Endothelial cell of umbilical vein (primary cell): ENCODE measurements around the gene ALK. TPM values are rescaled to one million over a fixed set of nuclear protein-coding genes. Genes with fewer than 3 reads are reported as not detected.

Source experiments
- BruUV-seq: library from RNA; stranded (reverse); fragments of 400-500 nt; replicated peaks from 2 replicates; lab custom pipeline; 2021; lab: Mats Ljungman, UMichigan
- CTCF ChIA-PET: fragments of 300-600, 350-600 bp; sonication (Branson Sonifier 250); formaldehyde crosslinking; loops from one replicate; lab custom pipeline; 2021; ENCODE audit warnings: antibody characterized with exemption, inconsistent platforms; lab: Charles Lee
- POLR2A ChIA-PET: fragments of 300-600, 350-600 bp; sonication (Branson Sonifier 250); formaldehyde crosslinking; loops from one replicate; lab custom pipeline; 2021; ENCODE audit warnings: antibody characterized with exemption, inconsistent platforms; lab: Charles Lee
- DNase-seq: peaks from one replicate; pipeline ENCODE4 v3.0.0-alpha.2; 2011; ENCODE audit warnings: low read depth, low spot score
- FAIRE-seq: peaks from 2 replicates; lab custom pipeline; 2011; peaks lifted over from hg19 to GRCh38; lab: Jason Lieb, UNC
- H2AFZ ChIP-seq: 2 replicates; pipeline ENCODE4 v1.6.0; 2012; ENCODE audit warnings: low read depth, low read length, control low read depth, inconsistent platforms
- H3K27ac ChIP-seq: 2 replicates; pipeline ENCODE4 v1.5.1; 2011; ENCODE audit warnings: low read depth, mild to moderate bottlenecking, control low read depth, low read length, moderate library complexity; ENCODE audit not compliant: insufficient read depth
- H3K27me3 ChIP-seq, 2 experiments: 2 replicates each; pipeline versions ENCODE4 v1.6.0 to v1.6.1; 2011; ENCODE audit warnings: low read length in 2 of 2, mixed read lengths in 1 of 2; ENCODE audit not compliant: control insufficient read depth in 2 of 2, insufficient read depth in 2 of 2
- H3K36me3 ChIP-seq, 2 experiments: 2 replicates in 1 of 2; 3 replicates in 1 of 2; pipeline ENCODE4 v1.5.1; 2011; ENCODE audit warnings: low read length in 2 of 2, mild to moderate bottlenecking in 1 of 2, moderate library complexity in 1 of 2; ENCODE audit not compliant: control insufficient read depth in 2 of 2, insufficient read depth in 2 of 2; ENCODE audit errors: extremely low read depth in 1 of 2
- H3K4me1 ChIP-seq: 3 replicates; pipeline ENCODE4 v1.5.1; 2011; ENCODE audit warnings: mild to moderate bottlenecking, low read length; ENCODE audit not compliant: control insufficient read depth, insufficient read depth; ENCODE audit errors: extremely low read depth
- H3K4me2 ChIP-seq: 2 replicates; pipeline ENCODE4 v1.6.1; 2011; ENCODE audit warnings: low read length, control low read depth, mixed read lengths; ENCODE audit not compliant: insufficient read depth
- H3K4me3 ChIP-seq, 3 experiments: fragments of 200-600 bp in 1 of 3; sonication (generic), shearing (Covaris generic) in 1 of 3; replicated peaks in 1 of 3; 2 replicates each; pipeline ENCODE4 v1.5.1; 2011 to 2016; ENCODE audit warnings: control low read depth in 3 of 3, low read length in 3 of 3, mild to moderate bottlenecking in 2 of 3, inconsistent platforms in 1 of 3, low read depth in 1 of 3, moderate library complexity in 1 of 3; ENCODE audit not compliant: insufficient read depth in 1 of 3
- H3K79me2 ChIP-seq: 2 replicates; pipeline ENCODE4 v1.6.0; 2012; ENCODE audit warnings: low read length, inconsistent platforms; ENCODE audit not compliant: control insufficient read depth, insufficient read depth
- H3K9ac ChIP-seq: replicated peaks from 2 replicates; pipeline ENCODE3; 2011; ENCODE audit warnings: low read length, control low read depth; ENCODE audit not compliant: insufficient read depth; ENCODE audit errors: extremely low read depth
- H3K9me1 ChIP-seq: replicated peaks from 3 replicates; pipeline ENCODE4 v1.6.0; 2011; ENCODE audit warnings: mild to moderate bottlenecking, low read length; ENCODE audit not compliant: control insufficient read depth, insufficient read depth; ENCODE audit errors: extremely low read depth
- H3K9me3 ChIP-seq: replicated peaks from 2 replicates; pipeline ENCODE4 v1.5.1; 2012; ENCODE audit warnings: low read length, inconsistent platforms; ENCODE audit not compliant: control insufficient read depth, insufficient read depth
- H4K20me1 ChIP-seq: replicated peaks from 2 replicates; pipeline ENCODE3; 2011; ENCODE audit warnings: mild to moderate bottlenecking, low read length; ENCODE audit not compliant: control insufficient read depth, insufficient read depth; ENCODE audit errors: extremely low read depth
- CTCF ChIP-seq, 2 donors: IDR thresholded peaks; 1 replicate in 1 of 2; 2 replicates in 1 of 2; pipeline ENCODE4 v1.5.1; 2011; ENCODE audit warnings: low read length in 2 of 2, mild to moderate bottlenecking in 2 of 2, moderate library complexity in 2 of 2, control low read depth in 1 of 2, inconsistent platforms in 1 of 2, low read depth in 1 of 2; ENCODE audit not compliant: insufficient read depth in 1 of 2; ENCODE audit errors: extremely low read depth in 1 of 2
- EZH2 ChIP-seq: IDR thresholded peaks from 2 replicates; pipeline ENCODE4 v1.6.1; 2012; ENCODE audit warnings: borderline replicate concordance, low read depth, mild to moderate bottlenecking, moderate library complexity, low read length, inconsistent platforms; ENCODE audit not compliant: severe bottlenecking
- FOS ChIP-seq: IDR thresholded peaks from 2 replicates; pipeline ENCODE4 v1.6.1; 2011; ENCODE audit warnings: mild to moderate bottlenecking, low read length, moderate library complexity, borderline replicate concordance; ENCODE audit not compliant: insufficient read depth
- GATA2 ChIP-seq: IDR thresholded peaks from 2 replicates; pipeline ENCODE4 v1.7.0; 2011; ENCODE audit warnings: low read depth, mild to moderate bottlenecking, moderate library complexity, mixed read lengths, low read length; ENCODE audit not compliant: insufficient read length, insufficient read depth
- JUN ChIP-seq: IDR thresholded peaks from 2 replicates; pipeline ENCODE4 v1.6.1; 2011; ENCODE audit warnings: borderline replicate concordance, low read depth; ENCODE audit not compliant: insufficient read length, insufficient read depth
- MYC ChIP-seq: IDR thresholded peaks from one replicate; pipeline ENCODE4 v1.6.1; 2011; ENCODE audit warnings: mild to moderate bottlenecking, low read depth, low read length
- POLR2A ChIP-seq: IDR thresholded peaks from 2 replicates; pipeline ENCODE4 v1.6.1; 2012; ENCODE audit warnings: low read depth, mild to moderate bottlenecking, control low read depth, low read length
- POLR2AphosphoS5 ChIP-seq: IDR thresholded peaks from 2 replicates; pipeline ENCODE4 v1.6.1; 2012; ENCODE audit warnings: low read depth, mild to moderate bottlenecking, control low read depth, low read length, moderate library complexity; ENCODE audit not compliant: insufficient read depth
- dilution Hi-C: fragments of 300-500 bp; cut with MboI; formaldehyde crosslinking; loops from one replicate; pipeline ENCODE4 v1.15.0; 2019; ENCODE audit warnings: low sequenced_read_pairs; ENCODE audit not compliant: extremely low pct_ligation_motif_present
- intact Hi-C: fragments of 100-400 bp; cut with micrococcal nuclease; formaldehyde crosslinking; loops from one replicate; pipeline ENCODE4 v1.10.0; 2022
- polyA plus RNA-seq, 4 experiments: library from polyadenylated mRNA; depleted of rRNA in 3 of 4; stranded (reverse) in 3 of 4; unstranded in 1 of 4; fragments of >200 nt; gene quantifications; 2 replicates each; pipeline versions ENCODE4 v1.2.1 to v1.2.3, GENCODE V29; 2011 to 2012; ENCODE audit warnings: missing spikeins in 1 of 4
- total RNA-seq: library from RNA; stranded (reverse); gene quantifications from 2 replicates; pipeline ENCODE4 v1.2.3, GENCODE V29; 2021
- TF ChIP-seq, protein P1 (sequence below): IDR thresholded peaks from 2 replicates; pipeline ENCODE4 v1.6.1; 2011; ENCODE audit not compliant: insufficient read depth, insufficient read length

The ALK gene
- total and polyA plus RNA-seq, 2 donors (not counting 3 experiments of a cell fraction or from before 2014, with no cell fraction given) = not detected

DNA sequence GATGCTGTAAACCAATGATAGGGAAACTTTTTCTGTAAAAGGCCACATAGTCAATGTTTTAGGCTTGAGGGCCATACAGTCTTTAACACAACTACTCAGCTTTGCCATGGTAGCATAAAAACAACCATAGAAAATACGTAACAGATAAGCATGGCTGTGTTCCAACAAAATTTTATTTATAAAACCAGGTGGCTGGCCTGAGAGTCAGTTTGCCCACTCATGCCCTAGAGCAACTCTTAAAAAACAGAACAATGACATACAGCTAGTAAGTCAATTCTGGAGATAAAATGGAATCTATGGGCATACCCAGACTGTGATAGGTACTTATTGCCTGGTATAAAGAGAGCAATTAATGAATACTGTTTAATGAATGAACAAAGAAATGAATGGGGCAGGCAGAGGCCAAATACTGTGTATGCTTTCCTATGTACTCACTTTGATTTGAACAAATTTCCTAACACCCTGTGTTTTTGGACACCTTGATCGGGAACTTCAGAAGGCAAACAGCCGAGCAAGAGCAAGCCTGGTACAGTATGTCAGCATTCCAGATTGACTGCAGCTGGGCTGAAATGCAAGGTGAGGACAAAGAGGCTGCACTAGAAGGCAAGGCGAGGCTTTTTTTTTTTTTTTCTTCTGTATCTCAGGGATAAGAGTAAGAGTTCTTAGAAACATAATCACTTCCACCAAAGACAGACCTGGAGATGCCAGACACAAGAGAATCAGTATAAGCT is 490.8 kb downstream of the ALK start:
- CTCF ChIA-PET = no interaction called here

DNA sequence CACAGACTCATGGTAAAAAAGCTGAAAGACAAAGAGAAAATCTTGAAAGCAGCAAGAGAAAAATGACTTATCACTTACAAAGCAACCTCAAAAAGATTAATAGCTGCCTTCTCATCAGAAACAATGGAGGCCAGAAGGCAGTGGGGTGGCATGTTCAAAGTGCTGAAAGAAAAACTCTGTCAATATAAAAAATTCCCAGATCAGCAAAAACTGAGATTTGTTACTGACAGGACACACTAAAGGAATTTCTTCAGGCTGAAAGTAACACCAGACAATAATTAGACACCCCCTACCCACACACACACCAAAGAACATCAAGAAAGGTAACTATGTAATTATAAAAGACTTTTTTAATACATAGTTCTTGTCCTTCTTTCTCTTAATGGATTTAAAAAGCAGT is 495.0 kb downstream of the ALK start:
- no peak for TF ChIP-seq CTCF (IDR thresholded peaks at IDR 0.05; ENCODE audit: extremely low read depth in 1 of 2, insufficient read depth in 1 of 2, low read depth in 1 of 2, low read length in 2 of 2)
- TF ChIP-seq, protein P1, sequence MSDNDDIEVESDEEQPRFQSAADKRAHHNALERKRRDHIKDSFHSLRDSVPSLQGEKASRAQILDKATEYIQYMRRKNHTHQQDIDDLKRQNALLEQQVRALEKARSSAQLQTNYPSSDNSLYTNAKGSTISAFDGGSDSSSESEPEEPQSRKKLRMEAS = no peak
- no peak for TF ChIP-seq EZH2
- TF ChIP-seq GATA2 = no peak
- no peak for TF ChIP-seq FOS
- TF ChIP-seq POLR2AphosphoS5 = no peak
- TF ChIP-seq POLR2A = no peak
- no peak for TF ChIP-seq JUN
- no peak for TF ChIP-seq MYC
- no peak overlapping the region for H2AFZ ChIP-seq
- POLR2A ChIA-PET = no interaction called here
- no peak overlapping the region for H3K27ac ChIP-seq
- no TSS peak for BruUV-seq
- H3K9me3 ChIP-seq = no peaks in the 10 kb centered on the region
- H3K9me1 ChIP-seq = no peaks in the 10 kb centered on the region
- H3K4me3 ChIP-seq = no peak overlapping the region
- CTCF ChIA-PET = no interaction called here
- H3K9ac ChIP-seq = no peak overlapping the region
- DNase-seq (no peak), FAIRE-seq (no peak)
- intact Hi-C loops (no loop called here), dilution Hi-C loops (no loop called here)
- H3K36me3 ChIP-seq = no peaks in the 10 kb centered on the region
- no peaks in the 10 kb centered on the region for H3K27me3 ChIP-seq
- H3K4me2 ChIP-seq = no peak overlapping the region
- no peaks in the 10 kb centered on the region for H4K20me1 ChIP-seq
- H3K4me1 ChIP-seq = no peaks in the 10 kb centered on the region
- H3K79me2 ChIP-seq = no peaks in the 10 kb centered on the region

More for the DNA sequence above, 490.8 kb downstream of the ALK start:
- DNase-seq (no peak), FAIRE-seq (no peak)
- POLR2A ChIA-PET = no interaction called here
- H3K4me1 ChIP-seq = no peaks in the 10 kb centered on the region
- intact Hi-C loops (no loop called here), dilution Hi-C loops (no loop called here)
- no peak overlapping the region for H3K9ac ChIP-seq
- no peaks in the 10 kb centered on the region for H3K9me1 ChIP-seq
- no peak overlapping the region for H2AFZ ChIP-seq
- no peaks in the 10 kb centered on the region for H3K9me3 ChIP-seq
- no peak overlapping the region for H3K4me2 ChIP-seq
- H3K79me2 ChIP-seq = no peaks in the 10 kb centered on the region
- no TSS peak for BruUV-seq
- no peak overlapping the region for H3K27ac ChIP-seq
- no peak for TF ChIP-seq POLR2A
- TF ChIP-seq EZH2 = no peak
- TF ChIP-seq, protein P1 = no peak
- TF ChIP-seq GATA2 = no peak
- no peak for TF ChIP-seq FOS
- no peaks in the 10 kb centered on the region for H4K20me1 ChIP-seq
- no peaks in the 10 kb centered on the region for H3K36me3 ChIP-seq
- no peak overlapping the region for H3K4me3 ChIP-seq
- no peaks in the 10 kb centered on the region for H3K27me3 ChIP-seq
